ENCODE measurements around the gene TP53. TPM values are rescaled to one million over a fixed set of nuclear protein-coding genes. Genes with fewer than 3 reads are reported as not detected.

Gene TP53
- total and polyA plus RNA-seq, 10 of the 15 experiments (the other 5 are each of a cell fraction or from before 2014, with no cell fraction given): 35.6 to 162 (median 75.9) TPM

- no peak for ATAC-seq
- WGBS (ENCODE audit: insufficient coverage, insufficient replicate concordance, low lambda C conversion rate, missing lambda C conversion rate): 89% methylated on average over 10 of the region's 10 CpGs
- no peaks in the 10 kb centered on the region for H3K79me2 ChIP-seq (ENCODE audit: control insufficient read depth, insufficient read depth, low read length)
- DNase-seq (ENCODE audit: low read depth, low spot score): no peak
- BruUV-seq (replicated peaks): no TSS peak
- ChIA-PET SMC1A (ENCODE audit: uncharacterized antibody, unreplicated experiment) (interaction anchor here (0.7 kb wide), 1 partner anchor 246 kb away, joined by 3 read pairs; no protein-coding TSS in a partner anchor), POLR2A (no interaction called here), CTCF (interaction anchor here (1.0 to 1.7 kb wide), 4 partner anchors 18 to 393 kb away, joined by 3 to 5 read pairs (median 4); no protein-coding TSS in a partner anchor), RAD21 (ENCODE audit: unreplicated experiment) (no interaction called here)
- no peak overlapping the region for H3K9ac ChIP-seq (ENCODE audit: control insufficient read depth, insufficient read depth, low read length)
- no peak overlapping the region for H3K4me3 ChIP-seq
- no peaks in the 10 kb centered on the region for H3K27me3 ChIP-seq (replicated peaks in 1 of 2; ENCODE audit: control insufficient read depth in 2 of 2, insufficient read depth in 2 of 2, low read length in 1 of 2)
- H3K4me1 ChIP-seq (ENCODE audit: control insufficient read depth, insufficient read depth, low read length): no peaks in the 10 kb centered on the region
- peaks cover 8 to 25% of the 10 kb centered on the region in 2 experiments; a peak in 3 of 4 replicates for H3K36me3 ChIP-seq (ENCODE audit: control insufficient read depth in 2 of 2, insufficient read depth in 2 of 2, low read length in 1 of 2)
- no peak overlapping the region for H3K27ac ChIP-seq (ENCODE audit: control insufficient read depth, insufficient read depth)
- H3K4me2 ChIP-seq (ENCODE audit: control insufficient read depth, insufficient read depth): no peak overlapping the region
- in situ Hi-C loops (cut with MboI): no loop called here
- no peak overlapping the region for H2AFZ ChIP-seq (ENCODE audit: control insufficient read depth, low read depth, low read length)
- FAIRE-seq: no peak
- H3K9me3 ChIP-seq (replicated peaks; ENCODE audit: control insufficient read depth, insufficient read depth, low read length): no peaks in the 10 kb centered on the region
- intact Hi-C loops (cut with micrococcal nuclease; ENCODE audit: unreplicated experiment): no loop called here
- TF ChIP-seq BCL3 (IDR thresholded peaks at IDR 0.05; ENCODE audit: borderline replicate concordance, insufficient read depth, low read depth, low read length, poor library complexity, severe bottlenecking): peak; percentile 8
- TF ChIP-seq RUNX3 (IDR thresholded peaks at IDR 0.05; ENCODE audit: low read length): no peak
- peak; percentile 69 for TF ChIP-seq POLR2A (IDR thresholded peaks at IDR 0.05; ENCODE audit: low read depth, low read length)
- no peaks in the 10 kb centered on the region for H4K20me1 ChIP-seq (ENCODE audit: control insufficient read depth, insufficient read depth)
Measured at GRCh38 chr17:7667656-7668406, 19.5 kb downstream of the TP53 start.

GRCh38 chr17:7656958-7657609, 30.2 kb downstream of the TP53 start:
- H3K27ac ChIP-seq (ENCODE audit: control insufficient read depth, insufficient read depth): no peak overlapping the region
- ChIA-PET SMC1A (ENCODE audit: uncharacterized antibody, unreplicated experiment) (interaction anchor here (1.4 kb wide), 1 partner anchor 30 kb away, joined by 3 read pairs; the partner anchor contains the start of gene TP53), POLR2A (interaction anchor here (0.6 kb wide), 1 partner anchor 20 kb away, joined by 3 read pairs; no protein-coding TSS in a partner anchor), CTCF (interaction anchor here (0.6 kb wide), 1 partner anchor 378 kb away, joined by 5 read pairs; no protein-coding TSS in a partner anchor), RAD21 (ENCODE audit: unreplicated experiment) (no interaction called here)
- 86% methylated on average over 10 of the region's 10 CpGs for WGBS (ENCODE audit: insufficient coverage, insufficient replicate concordance, low lambda C conversion rate, missing lambda C conversion rate)
- H3K9me3 ChIP-seq (replicated peaks; ENCODE audit: control insufficient read depth, insufficient read depth, low read length): no peaks in the 10 kb centered on the region
- no peaks in the 10 kb centered on the region for H3K36me3 ChIP-seq (ENCODE audit: control insufficient read depth in 2 of 2, insufficient read depth in 2 of 2, low read length in 1 of 2)
- no peak for ATAC-seq
- H3K4me3 ChIP-seq: no peak overlapping the region
- no peak overlapping the region for H2AFZ ChIP-seq (ENCODE audit: control insufficient read depth, low read depth, low read length)
- DNase-seq (ENCODE audit: low read depth, low spot score): no peak
- FAIRE-seq: no peak
- no peak overlapping the region for H3K4me2 ChIP-seq (ENCODE audit: control insufficient read depth, insufficient read depth)
- H3K79me2 ChIP-seq (ENCODE audit: control insufficient read depth, insufficient read depth, low read length): no peaks in the 10 kb centered on the region
- H3K9ac ChIP-seq (ENCODE audit: control insufficient read depth, insufficient read depth, low read length): no peak overlapping the region
- intact Hi-C loops (cut with micrococcal nuclease; ENCODE audit: unreplicated experiment): no loop called here
- H3K4me1 ChIP-seq (ENCODE audit: control insufficient read depth, insufficient read depth, low read length): no peaks in the 10 kb centered on the region
- BruUV-seq (replicated peaks): no TSS peak
- no peaks in the 10 kb centered on the region for H4K20me1 ChIP-seq (ENCODE audit: control insufficient read depth, insufficient read depth)
- in situ Hi-C loops (cut with MboI): no loop called here
- peaks cover 0 to 3% of the 10 kb centered on the region in 2 experiments; a peak in 2 of 4 replicates for H3K27me3 ChIP-seq (replicated peaks in 1 of 2; ENCODE audit: control insufficient read depth in 2 of 2, insufficient read depth in 2 of 2, low read length in 1 of 2)
- TF ChIP-seq HDGF (IDR thresholded peaks at IDR 0.05): no peak
- no peak for TF ChIP-seq PRDM15 (CRISPR knock-in tag; IDR thresholded peaks at IDR 0.05)
- TF ChIP-seq ASH2L (IDR thresholded peaks at IDR 0.05; ENCODE audit: borderline replicate concordance, low read depth): no peak
- no peak for TF ChIP-seq SIX5 (IDR thresholded peaks at IDR 0.05; ENCODE audit: low read depth, low read length, severe bottlenecking)
- no peak for TF ChIP-seq CHD4 (IDR thresholded peaks at IDR 0.05)

All from GM12878 (cell line).